Measurements from ENCODE around the gene CALML6. TPM values are rescaled to one million over a fixed set of nuclear protein-coding genes. Genes with fewer than 3 reads are reported as not detected.

CALML6 gene
- total RNA-seq, 1 experiment from 2014 or later = 1.5 TPM

DNA sequence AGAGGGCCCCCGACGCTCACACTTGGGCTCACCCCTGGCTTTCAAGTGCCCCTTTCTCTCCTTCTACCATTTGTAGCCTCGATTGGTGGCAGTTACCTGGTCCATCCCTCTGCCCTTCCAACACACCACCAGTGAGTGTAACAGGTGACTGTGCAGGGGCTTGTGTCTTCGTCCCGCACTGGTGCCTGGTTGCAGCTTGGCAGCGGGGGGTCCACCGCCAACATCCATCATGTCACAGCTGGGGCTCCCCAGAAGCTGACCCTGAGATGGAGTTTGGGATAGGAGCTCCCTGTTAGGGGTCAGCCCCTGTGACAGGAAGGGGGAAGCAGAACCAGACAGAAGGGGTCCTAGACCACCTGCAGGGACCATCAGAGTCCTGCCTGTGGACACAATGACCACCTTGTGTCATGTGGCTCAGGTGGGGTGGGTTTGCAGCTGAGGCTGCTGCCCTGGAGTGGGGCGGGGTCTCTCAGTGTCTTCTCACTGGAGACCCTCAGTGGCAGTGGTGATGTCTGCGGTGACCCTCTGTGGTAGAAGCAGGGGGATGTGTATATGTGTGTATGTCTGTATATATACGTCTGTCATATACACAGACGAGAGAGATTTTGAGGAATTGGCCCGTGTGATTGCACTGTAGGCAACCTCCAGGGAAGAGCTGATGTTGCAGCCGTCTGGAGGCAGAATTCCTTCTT lies 3.6 kb upstream of the CALML6 start:
- H3K9me3 ChIP-seq (ENCODE audit: control insufficient read depth, insufficient read depth, low read depth, low read length) = no peaks in the 10 kb centered on the region
- H3K27me3 ChIP-seq (ENCODE audit: control insufficient read depth, insufficient read depth, low read length) = no peaks in the 10 kb centered on the region
- H3K27ac ChIP-seq (ENCODE audit: low read length) = no peak overlapping the region
- H3K36me3 ChIP-seq (ENCODE audit: control insufficient read depth, insufficient read depth, low read length) = no peaks in the 10 kb centered on the region; the same call in 1 of the 2 replicates
- ChIA-PET POLR2A (no interaction called here), CTCF (no interaction called here)
- ATAC-seq (no peak), DNase-seq (ENCODE audit: low read depth, low spot score) (no peak)
- intact Hi-C loops (cut with micrococcal nuclease; ENCODE audit: unreplicated experiment) (no loop called here), in situ Hi-C loops (cut with HindIII; ENCODE audit: low pct_unique_long_range_greater_than_20kb, low sequenced_read_pairs) (no loop called here)
- peaks cover 20% of the 10 kb centered on the region for H3K4me1 ChIP-seq (ENCODE audit: control insufficient read depth, insufficient read depth, low read length)
- TF ChIP-seq, protein P1, sequence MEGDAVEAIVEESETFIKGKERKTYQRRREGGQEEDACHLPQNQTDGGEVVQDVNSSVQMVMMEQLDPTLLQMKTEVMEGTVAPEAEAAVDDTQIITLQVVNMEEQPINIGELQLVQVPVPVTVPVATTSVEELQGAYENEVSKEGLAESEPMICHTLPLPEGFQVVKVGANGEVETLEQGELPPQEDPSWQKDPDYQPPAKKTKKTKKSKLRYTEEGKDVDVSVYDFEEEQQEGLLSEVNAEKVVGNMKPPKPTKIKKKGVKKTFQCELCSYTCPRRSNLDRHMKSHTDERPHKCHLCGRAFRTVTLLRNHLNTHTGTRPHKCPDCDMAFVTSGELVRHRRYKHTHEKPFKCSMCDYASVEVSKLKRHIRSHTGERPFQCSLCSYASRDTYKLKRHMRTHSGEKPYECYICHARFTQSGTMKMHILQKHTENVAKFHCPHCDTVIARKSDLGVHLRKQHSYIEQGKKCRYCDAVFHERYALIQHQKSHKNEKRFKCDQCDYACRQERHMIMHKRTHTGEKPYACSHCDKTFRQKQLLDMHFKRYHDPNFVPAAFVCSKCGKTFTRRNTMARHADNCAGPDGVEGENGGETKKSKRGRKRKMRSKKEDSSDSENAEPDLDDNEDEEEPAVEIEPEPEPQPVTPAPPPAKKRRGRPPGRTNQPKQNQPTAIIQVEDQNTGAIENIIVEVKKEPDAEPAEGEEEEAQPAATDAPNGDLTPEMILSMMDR (IDR thresholded peaks at IDR 0.05) = no peak
- TF ChIP-seq POLR2AphosphoS5 (IDR thresholded peaks at IDR 0.05; ENCODE audit: low read depth, low read length) (no peak), TCF7L2 (IDR thresholded peaks at IDR 0.05; ENCODE audit: low read depth, low read length) (no peak), SIN3A (IDR thresholded peaks at IDR 0.05; ENCODE audit: borderline replicate concordance, insufficient read depth, low read depth, low read length) (no peak)
- TF ChIP-seq, protein P2, sequence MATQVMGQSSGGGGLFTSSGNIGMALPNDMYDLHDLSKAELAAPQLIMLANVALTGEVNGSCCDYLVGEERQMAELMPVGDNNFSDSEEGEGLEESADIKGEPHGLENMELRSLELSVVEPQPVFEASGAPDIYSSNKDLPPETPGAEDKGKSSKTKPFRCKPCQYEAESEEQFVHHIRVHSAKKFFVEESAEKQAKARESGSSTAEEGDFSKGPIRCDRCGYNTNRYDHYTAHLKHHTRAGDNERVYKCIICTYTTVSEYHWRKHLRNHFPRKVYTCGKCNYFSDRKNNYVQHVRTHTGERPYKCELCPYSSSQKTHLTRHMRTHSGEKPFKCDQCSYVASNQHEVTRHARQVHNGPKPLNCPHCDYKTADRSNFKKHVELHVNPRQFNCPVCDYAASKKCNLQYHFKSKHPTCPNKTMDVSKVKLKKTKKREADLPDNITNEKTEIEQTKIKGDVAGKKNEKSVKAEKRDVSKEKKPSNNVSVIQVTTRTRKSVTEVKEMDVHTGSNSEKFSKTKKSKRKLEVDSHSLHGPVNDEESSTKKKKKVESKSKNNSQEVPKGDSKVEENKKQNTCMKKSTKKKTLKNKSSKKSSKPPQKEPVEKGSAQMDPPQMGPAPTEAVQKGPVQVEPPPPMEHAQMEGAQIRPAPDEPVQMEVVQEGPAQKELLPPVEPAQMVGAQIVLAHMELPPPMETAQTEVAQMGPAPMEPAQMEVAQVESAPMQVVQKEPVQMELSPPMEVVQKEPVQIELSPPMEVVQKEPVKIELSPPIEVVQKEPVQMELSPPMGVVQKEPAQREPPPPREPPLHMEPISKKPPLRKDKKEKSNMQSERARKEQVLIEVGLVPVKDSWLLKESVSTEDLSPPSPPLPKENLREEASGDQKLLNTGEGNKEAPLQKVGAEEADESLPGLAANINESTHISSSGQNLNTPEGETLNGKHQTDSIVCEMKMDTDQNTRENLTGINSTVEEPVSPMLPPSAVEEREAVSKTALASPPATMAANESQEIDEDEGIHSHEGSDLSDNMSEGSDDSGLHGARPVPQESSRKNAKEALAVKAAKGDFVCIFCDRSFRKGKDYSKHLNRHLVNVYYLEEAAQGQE (IDR thresholded peaks at IDR 0.05; ENCODE audit: insufficient read depth in 1 of 2, low read depth in 2 of 2, low read length in 1 of 2) = no peak
- BruUV-seq (replicated peaks) = no TSS peak
- H3K4me3 ChIP-seq (ENCODE audit: low read depth in 2 of 2, low read length in 2 of 2) = no peak overlapping the region

DNA sequence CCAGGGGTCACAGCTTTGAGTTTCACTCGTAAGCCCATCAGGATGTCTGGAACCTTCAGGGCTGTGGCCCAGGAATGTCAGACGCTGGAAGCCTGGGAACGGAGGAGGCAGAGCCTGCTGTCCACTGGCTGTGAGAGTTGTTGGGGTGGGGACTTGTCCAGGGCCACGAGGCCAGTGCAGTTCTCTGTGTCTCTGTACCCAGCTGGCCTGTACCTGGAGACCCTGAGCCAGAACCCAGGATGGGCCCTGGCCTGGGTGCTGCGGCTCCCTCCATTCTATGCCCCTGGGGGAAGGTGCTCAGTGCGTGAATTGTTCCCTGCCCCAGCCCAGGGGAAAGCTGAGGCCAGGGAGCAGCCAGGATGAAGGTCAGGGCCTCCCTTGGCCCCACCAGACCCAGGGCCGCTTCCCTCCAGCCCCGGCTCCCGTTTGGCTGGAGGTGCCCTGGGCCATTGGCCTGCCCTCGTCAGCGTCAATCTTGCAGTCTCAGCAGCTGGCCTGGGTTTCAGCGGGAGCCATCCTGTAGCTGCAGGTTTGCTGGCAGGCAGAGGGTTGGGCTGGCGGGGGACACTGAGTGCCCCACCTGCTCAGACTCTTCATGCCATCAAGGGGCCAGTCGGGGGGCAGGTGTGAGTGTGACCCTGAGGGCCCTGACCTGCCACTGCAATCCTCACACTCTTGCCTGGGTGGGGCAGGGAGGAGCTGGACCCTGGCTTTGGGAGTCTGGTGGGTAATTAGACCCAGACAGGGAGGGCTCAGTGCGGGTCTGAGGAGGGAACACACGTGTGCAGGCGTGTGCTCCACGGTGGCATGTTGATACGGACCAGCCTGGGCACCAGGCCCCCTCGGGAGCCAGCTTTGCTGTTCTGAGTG lies 724 bp upstream of the CALML6 start:
- Histone ChIP-seq H3K9me3 (ENCODE audit: control insufficient read depth, insufficient read depth, low read depth, low read length) (no peaks in the 10 kb centered on the region), H3K27ac (ENCODE audit: low read length) (no peak overlapping the region), H3K36me3 (ENCODE audit: control insufficient read depth, insufficient read depth, low read length) (no peaks in the 10 kb centered on the region), H3K27me3 (ENCODE audit: control insufficient read depth, insufficient read depth, low read length) (no peaks in the 10 kb centered on the region), H3K4me1 (ENCODE audit: control insufficient read depth, insufficient read depth, low read length) (peaks cover 7% of the 10 kb centered on the region), H3K4me3 (ENCODE audit: low read depth in 2 of 2, low read length in 2 of 2) (no peak overlapping the region)
- ATAC-seq (no peak), DNase-seq (ENCODE audit: low read depth, low spot score) (no peak)
- intact Hi-C loops (cut with micrococcal nuclease; ENCODE audit: unreplicated experiment) = no loop called here
- CTCF ChIA-PET = no interaction called here
- no TSS peak for BruUV-seq (replicated peaks)
- in situ Hi-C loops (cut with HindIII; ENCODE audit: low pct_unique_long_range_greater_than_20kb, low sequenced_read_pairs) = no loop called here
- no peak for TF ChIP-seq POLR2AphosphoS5 (IDR thresholded peaks at IDR 0.05; ENCODE audit: low read depth, low read length)
- TF ChIP-seq, protein P2 (IDR thresholded peaks at IDR 0.05; ENCODE audit: insufficient read depth in 1 of 2, low read depth in 2 of 2, low read length in 1 of 2) = no peak
- TF ChIP-seq SIN3A (IDR thresholded peaks at IDR 0.05; ENCODE audit: borderline replicate concordance, insufficient read depth, low read depth, low read length) = no peak
- TF ChIP-seq, protein P1 (IDR thresholded peaks at IDR 0.05) = no peak
- TF ChIP-seq TCF7L2 (IDR thresholded peaks at IDR 0.05; ENCODE audit: low read depth, low read length) = no peak
- POLR2A ChIA-PET = no interaction called here
